Prostate gland (tissue), 2 donors: ENCODE results near the gene TEPSIN. TPM values are rescaled to one million over a fixed set of nuclear protein-coding genes. Genes with fewer than 3 reads are reported as not detected.

Source experiments
- DNase-seq: peaks from one replicate; pipeline ENCODE4 v3.0.0-alpha.2; 2019; ENCODE audit warnings: low spot score
- H3K27ac ChIP-seq, 2 donors: fragments of 200-600 bp; sonication (generic); 2 replicates each; pipeline ENCODE4 v1.5.1; 2017 to 2019
- H3K27me3 ChIP-seq: fragments of 200-600 bp; sonication (generic); replicated peaks from 2 replicates; pipeline ENCODE4 v1.5.1; 2019; ENCODE audit not compliant: insufficient read depth
- H3K36me3 ChIP-seq, 2 donors: fragments of 200-600 bp; sonication (generic); 1 replicate in 1 of 2; 2 replicates in 1 of 2; pipeline versions ENCODE4 v1.5.1 to v1.8.1; 2017 to 2019
- H3K4me1 ChIP-seq: fragments of 200-600 bp; sonication (generic); replicated peaks from 2 replicates; pipeline ENCODE4 v1.5.1; 2019
- H3K4me3 ChIP-seq, 2 donors: fragments of 200-600 bp; sonication (generic); 2 replicates each; pipeline ENCODE4 v1.5.1; 2017 to 2019
- H3K9me3 ChIP-seq: fragments of 200-600 bp; sonication (generic); 2 replicates; pipeline ENCODE4 v1.5.1; 2017
- POLR2A ChIP-seq: fragments of 450-650 bp; IDR thresholded peaks from one replicate; pipeline ENCODE4 v1.6.1; 2016; ENCODE audit warnings: antibody characterized with exemption, mild to moderate bottlenecking
- POLR2AphosphoS5 ChIP-seq: sonication (generic); formaldehyde crosslinking; IDR thresholded peaks from one replicate; pipeline ENCODE4 v1.6.1; 2017; ENCODE audit warnings: antibody characterized with exemption
- WGBS: methylation state at CpG from one replicate; pipeline ENCODE4 v1.1.5; 2018; 5-methylcytosine and 5-hydroxymethylcytosine counted together
- intact Hi-C: fragments of 100-400 bp; cut with DNase I; formaldehyde crosslinking; loops from one replicate; pipeline ENCODE4 v1.14.2; 2022
- total RNA-seq, 2 donors: library from RNA; depleted of rRNA; stranded (reverse); fragments of >200 nt; gene quantifications; one replicate each; pipeline ENCODE4 v1.1.0, GENCODE V29; 2016
- TF ChIP-seq, protein P1 (sequence below), 4 experiments: fragments of 200-600 bp in 2 of 4; fragments of 450-650 bp in 2 of 4; sonication (generic) in 2 of 4; IDR thresholded peaks; 1 replicate in 3 of 4; 2 replicates in 1 of 4; pipeline ENCODE4 v1.5.1; 2016 to 2019; ENCODE audit warnings: antibody characterized with exemption in 4 of 4, mild to moderate bottlenecking in 2 of 4, moderate library complexity in 2 of 4

TEPSIN gene
- total RNA-seq, 2 donors from 2014 or later = 35.6 to 81.5 TPM

DNA sequence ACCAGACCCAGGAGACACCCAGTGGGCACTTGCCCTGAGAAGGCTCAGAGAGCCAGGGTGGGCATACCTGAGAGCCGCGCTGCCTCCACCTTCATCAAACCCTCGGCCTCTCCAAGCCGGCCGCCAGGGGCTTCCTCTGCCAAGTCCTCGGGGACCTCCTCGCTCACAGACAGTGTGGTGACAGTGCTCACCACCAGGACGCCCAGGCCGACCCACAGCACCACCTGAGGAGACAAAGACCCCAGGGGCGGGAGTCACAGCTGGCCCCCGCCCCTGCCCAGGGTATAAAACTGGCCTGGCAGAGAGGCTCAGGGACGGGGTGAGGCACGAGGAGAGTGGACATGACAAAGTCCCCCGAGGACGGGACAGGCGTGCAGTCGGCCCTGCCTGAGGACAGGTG lies 21.3 kb upstream of the TEPSIN start:
- intact Hi-C loops = no loop called here
- WGBS = 98% methylated on average over 17 of the region's 17 CpGs
- peaks cover 0 to 27% of the 10 kb centered on the region in 2 donors for H3K36me3 ChIP-seq

DNA sequence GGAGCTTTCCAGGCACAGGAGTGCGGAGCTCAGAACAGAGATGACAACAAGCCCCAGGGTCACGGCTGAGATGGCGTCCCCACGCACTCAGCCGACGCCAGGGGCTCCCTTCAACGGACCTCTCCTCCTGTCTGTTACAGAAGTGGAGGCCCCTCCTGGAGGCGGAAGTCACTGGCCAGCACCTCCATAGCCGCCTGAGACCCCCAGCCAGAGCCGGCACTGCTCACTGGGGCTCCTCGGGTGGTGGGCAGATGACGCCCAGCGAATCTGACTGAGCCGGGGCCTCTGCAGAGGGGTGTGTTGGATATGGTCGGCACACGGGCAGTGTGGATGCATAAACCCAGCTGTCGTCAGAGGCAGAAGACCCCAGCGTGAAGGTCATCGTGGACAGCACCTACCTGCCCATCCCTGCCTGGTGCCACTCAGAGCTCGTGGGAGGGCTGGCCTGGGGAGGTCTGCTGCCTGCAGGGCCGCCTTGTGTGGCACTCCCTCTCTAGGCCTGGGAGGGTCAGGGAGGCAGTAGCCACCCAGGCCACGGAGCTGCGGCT lies 20.3 kb upstream of the TEPSIN start:
- WGBS = 94% methylated on average over 22 of the region's 23 CpGs
- H3K27ac ChIP-seq = no peak overlapping the region
- TF ChIP-seq, protein P1, sequence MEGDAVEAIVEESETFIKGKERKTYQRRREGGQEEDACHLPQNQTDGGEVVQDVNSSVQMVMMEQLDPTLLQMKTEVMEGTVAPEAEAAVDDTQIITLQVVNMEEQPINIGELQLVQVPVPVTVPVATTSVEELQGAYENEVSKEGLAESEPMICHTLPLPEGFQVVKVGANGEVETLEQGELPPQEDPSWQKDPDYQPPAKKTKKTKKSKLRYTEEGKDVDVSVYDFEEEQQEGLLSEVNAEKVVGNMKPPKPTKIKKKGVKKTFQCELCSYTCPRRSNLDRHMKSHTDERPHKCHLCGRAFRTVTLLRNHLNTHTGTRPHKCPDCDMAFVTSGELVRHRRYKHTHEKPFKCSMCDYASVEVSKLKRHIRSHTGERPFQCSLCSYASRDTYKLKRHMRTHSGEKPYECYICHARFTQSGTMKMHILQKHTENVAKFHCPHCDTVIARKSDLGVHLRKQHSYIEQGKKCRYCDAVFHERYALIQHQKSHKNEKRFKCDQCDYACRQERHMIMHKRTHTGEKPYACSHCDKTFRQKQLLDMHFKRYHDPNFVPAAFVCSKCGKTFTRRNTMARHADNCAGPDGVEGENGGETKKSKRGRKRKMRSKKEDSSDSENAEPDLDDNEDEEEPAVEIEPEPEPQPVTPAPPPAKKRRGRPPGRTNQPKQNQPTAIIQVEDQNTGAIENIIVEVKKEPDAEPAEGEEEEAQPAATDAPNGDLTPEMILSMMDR (IDR thresholded peaks at IDR 0.05) = no peak
- TF ChIP-seq POLR2A (no peak), POLR2AphosphoS5 (no peak)
- H3K36me3 ChIP-seq = peaks cover 0 to 27% of the 10 kb centered on the region in 2 donors
- no peak overlapping the region for H3K4me3 ChIP-seq
- H3K9me3 ChIP-seq = no peaks in the 10 kb centered on the region
- intact Hi-C loops = loop anchor here (5.0 kb wide), 1 partner anchor 133 kb away; no protein-coding TSS in a partner anchor
- H3K27me3 ChIP-seq = no peaks in the 10 kb centered on the region
- DNase-seq = no peak
- H3K4me1 ChIP-seq = peaks cover 7% of the 10 kb centered on the region

More for the DNA sequence above, 21.3 kb upstream of the TEPSIN start:
- Histone ChIP-seq H3K27ac (no peak overlapping the region), H3K4me1 (peaks cover 6% of the 10 kb centered on the region), H3K4me3 (no peak overlapping the region), H3K27me3 (no peaks in the 10 kb centered on the region), H3K9me3 (no peaks in the 10 kb centered on the region)
- DNase-seq = no peak
- TF ChIP-seq POLR2AphosphoS5 (no peak), POLR2A (no peak)
- TF ChIP-seq, protein P1 (IDR thresholded peaks at IDR 0.05) = no peak

GRCh38 chr17:81258292-81258691 lies 19.4 kb upstream of the TEPSIN start:
- peaks cover 0 to 22% of the 10 kb centered on the region in 2 donors for H3K36me3 ChIP-seq
- TF ChIP-seq, protein P1 (IDR thresholded peaks at IDR 0.05) = no peak
- TF ChIP-seq POLR2AphosphoS5 = no peak
- TF ChIP-seq POLR2A = no peak
- no peak for DNase-seq
- H3K4me1 ChIP-seq = peaks cover 7% of the 10 kb centered on the region
- H3K4me3 ChIP-seq = no peak overlapping the region
- H3K9me3 ChIP-seq = no peaks in the 10 kb centered on the region
- no peak overlapping the region for H3K27ac ChIP-seq
- H3K27me3 ChIP-seq = no peaks in the 10 kb centered on the region
- 89% methylated on average over 20 of the region's 20 CpGs for WGBS
- intact Hi-C loops = loop anchor here (5.0 kb wide), 1 partner anchor 134 kb away; no protein-coding TSS in a partner anchor

GRCh38 chr17:81257533-81257932 lies 18.7 kb upstream of the TEPSIN start:
- Histone ChIP-seq H3K36me3 (peaks cover 0 to 22% of the 10 kb centered on the region in 2 donors), H3K27ac (no peak overlapping the region), H3K4me3 (no peak overlapping the region), H3K9me3 (no peaks in the 10 kb centered on the region), H3K4me1 (peaks cover 7% of the 10 kb centered on the region), H3K27me3 (no peaks in the 10 kb centered on the region)
- intact Hi-C loops = loop anchor here (5.0 kb wide), 1 partner anchor 135 kb away; no protein-coding TSS in a partner anchor
- TF ChIP-seq POLR2A (no peak), POLR2AphosphoS5 (no peak)
- TF ChIP-seq, protein P1 (IDR thresholded peaks at IDR 0.05) = no peak
- DNase-seq = no peak
- WGBS = 96% methylated on average over 18 of the region's 19 CpGs

DNA sequence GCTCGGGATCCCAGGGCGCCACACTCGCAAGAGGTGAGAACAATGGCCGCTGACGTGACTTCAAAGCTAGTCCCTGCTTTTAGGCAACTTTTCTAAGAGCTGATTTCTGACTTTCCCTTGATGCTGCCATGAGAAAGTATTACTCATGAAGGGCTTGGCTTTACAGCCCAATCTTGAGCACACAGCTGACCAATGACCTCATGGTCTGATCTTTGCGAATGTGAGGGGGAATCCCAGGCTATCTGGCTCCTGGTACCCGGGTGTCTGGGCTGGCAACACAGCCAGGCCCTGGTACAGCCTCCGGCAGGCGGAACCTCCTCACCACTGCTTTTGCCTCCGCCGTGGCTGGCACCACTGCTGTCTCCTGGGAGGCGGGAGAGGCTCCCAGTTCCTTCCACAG lies 17.8 kb upstream of the TEPSIN start:
- 83% methylated on average over 12 of the region's 12 CpGs for WGBS
- H3K36me3 ChIP-seq = peaks cover 0 to 22% of the 10 kb centered on the region in 2 donors
- H3K27ac ChIP-seq = no peak overlapping the region
- no peaks in the 10 kb centered on the region for H3K27me3 ChIP-seq
- no peak overlapping the region for H3K4me3 ChIP-seq
- TF ChIP-seq, protein P1 (IDR thresholded peaks at IDR 0.05) = no peak
- TF ChIP-seq POLR2A (no peak), POLR2AphosphoS5 (no peak)
- intact Hi-C loops = loop anchor here (5.0 kb wide), 1 partner anchor 136 kb away; no protein-coding TSS in a partner anchor
- H3K4me1 ChIP-seq = peaks cover 7% of the 10 kb centered on the region
- no peak for DNase-seq
- no peaks in the 10 kb centered on the region for H3K9me3 ChIP-seq
